ENCODE results near the gene ZNF445.
"Not testable (repeated sequence)": the region's sequence is repeated elsewhere in the genome, so short reads cannot be mapped to it uniquely, and the experiment has no call there.

Gene ZNF445

DNA sequence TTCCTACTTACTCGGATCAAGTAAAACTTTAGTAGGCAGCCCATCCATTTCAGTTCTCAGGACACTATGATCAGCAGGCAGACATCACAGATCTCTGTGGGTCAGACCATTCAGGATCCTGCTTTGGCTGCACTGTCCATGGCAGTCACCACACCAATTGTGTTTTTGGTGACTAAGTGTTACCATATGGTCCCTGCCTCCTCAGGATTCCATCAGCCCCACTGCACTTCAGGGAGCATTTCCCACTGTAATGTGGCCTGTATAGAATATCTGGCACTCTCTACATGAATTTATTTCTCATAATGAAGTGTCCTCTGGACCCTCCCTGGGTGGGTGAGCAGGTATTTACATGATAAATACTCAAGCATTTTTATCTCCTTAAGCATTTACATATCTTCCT lies 41.3 kb downstream of the ZNF445 start:
- Mint-ChIP-seq H3K36me3 (ENCODE audit: low read depth) (peaks cover 18% of the 10 kb centered on the region), H3K4me1 (ENCODE audit: low read depth) (peaks cover 16% of the 10 kb centered on the region), H3K27ac (no peak overlapping the region), H3K4me3 (no peak overlapping the region), H3K27me3 (ENCODE audit: low read depth) (no peaks in the 10 kb centered on the region), H3K9me3 (no peaks in the 10 kb centered on the region)
- DNase-seq (ENCODE audit: low spot score): no peak

DNA sequence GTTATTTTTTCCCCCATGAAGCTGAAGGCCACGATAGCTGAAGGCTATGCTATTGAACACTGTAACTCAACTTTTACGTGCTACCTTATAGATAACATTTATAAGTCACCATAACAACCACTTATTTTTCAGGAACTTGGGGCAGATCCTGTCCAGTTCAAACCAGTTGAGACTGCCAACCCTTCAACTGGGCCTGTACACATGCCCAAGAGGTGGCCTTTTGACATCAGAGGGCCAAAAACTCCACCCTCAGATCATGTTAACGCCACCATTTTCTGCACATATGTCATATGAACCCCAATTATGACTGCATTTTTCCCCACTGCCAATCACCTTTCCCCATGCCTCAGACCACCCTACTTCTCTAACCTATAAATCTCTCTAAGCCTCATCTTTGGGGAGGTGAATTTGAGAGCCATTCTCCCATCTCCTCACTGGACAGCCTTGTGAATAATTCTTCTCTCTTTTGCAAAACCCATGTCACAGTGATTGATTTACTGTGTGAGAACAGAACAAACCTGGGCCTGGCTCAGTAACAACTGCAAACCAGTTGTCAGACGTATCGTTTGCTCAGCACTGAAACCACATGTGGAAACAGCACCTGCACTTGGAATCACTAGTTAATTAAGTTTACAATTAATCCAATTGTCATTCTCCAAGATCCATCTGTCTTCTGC lies 42.5 kb downstream of the ZNF445 start:
- no peaks in the 10 kb centered on the region for H3K27me3 Mint-ChIP-seq (ENCODE audit: low read depth)
- no peaks in the 10 kb centered on the region for H3K9me3 Mint-ChIP-seq
- peaks cover 8% of the 10 kb centered on the region for H3K4me1 Mint-ChIP-seq (ENCODE audit: low read depth)
- H3K4me3 Mint-ChIP-seq: no peak overlapping the region
- no peak overlapping the region for H3K27ac Mint-ChIP-seq
- DNase-seq (ENCODE audit: low spot score): no peak
- peaks cover 15% of the 10 kb centered on the region for H3K36me3 Mint-ChIP-seq (ENCODE audit: low read depth)

DNA sequence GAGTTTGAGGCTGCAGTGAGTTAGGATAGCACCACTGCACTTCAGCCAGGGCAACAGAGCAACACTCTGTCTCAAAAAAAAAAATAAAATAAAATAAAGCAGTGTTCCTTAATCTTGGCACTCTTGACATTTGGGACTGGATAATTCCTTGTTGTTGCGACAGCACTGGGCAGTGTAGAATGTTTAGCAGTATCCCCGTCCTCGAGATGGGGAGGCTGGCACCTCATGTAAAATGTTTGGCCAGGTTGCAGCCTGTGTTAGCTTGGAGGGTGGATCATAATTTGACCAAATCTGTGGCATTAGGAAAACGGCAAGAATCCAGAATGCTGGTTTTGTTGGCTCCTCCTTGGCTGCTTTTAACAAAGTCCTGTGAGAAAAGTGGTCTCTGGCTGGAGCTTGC lies 47.0 kb downstream of the ZNF445 start:
- Mint-ChIP-seq H3K27ac (no peak overlapping the region), H3K27me3 (ENCODE audit: low read depth) (no peaks in the 10 kb centered on the region), H3K36me3 (ENCODE audit: low read depth) (peaks cover under 1% of the 10 kb centered on the region), H3K9me3 (no peaks in the 10 kb centered on the region), H3K4me1 (ENCODE audit: low read depth) (no peaks in the 10 kb centered on the region), H3K4me3 (no peak overlapping the region)
- no peak for DNase-seq (ENCODE audit: low spot score)

DNA sequence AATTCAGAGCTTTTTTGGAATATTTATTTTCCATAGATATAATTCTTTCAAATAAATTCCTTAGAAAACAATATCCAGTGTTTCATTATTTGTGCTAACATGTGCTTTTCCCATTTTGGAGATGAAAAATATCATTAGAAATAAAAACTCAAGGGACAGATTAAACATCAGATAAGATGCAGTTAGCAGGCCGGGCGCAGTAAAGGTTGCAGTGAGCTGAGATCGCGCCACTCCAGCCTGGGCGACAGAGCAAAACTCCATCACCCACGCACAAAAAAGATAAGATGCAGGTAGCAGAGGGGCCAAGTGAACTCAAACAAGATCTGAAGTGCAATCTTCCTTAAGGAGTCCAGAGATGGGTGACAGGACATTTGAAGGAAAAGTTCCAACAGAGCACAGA lies 48.0 kb downstream of the ZNF445 start:
- Mint-ChIP-seq H3K9me3 (no peaks in the 10 kb centered on the region), H3K36me3 (ENCODE audit: low read depth) (no peaks in the 10 kb centered on the region), H3K4me1 (ENCODE audit: low read depth) (no peaks in the 10 kb centered on the region), H3K27ac (no peak overlapping the region), H3K4me3 (no peak overlapping the region), H3K27me3 (ENCODE audit: low read depth) (no peaks in the 10 kb centered on the region)
- no peak for DNase-seq (ENCODE audit: low spot score)

DNA sequence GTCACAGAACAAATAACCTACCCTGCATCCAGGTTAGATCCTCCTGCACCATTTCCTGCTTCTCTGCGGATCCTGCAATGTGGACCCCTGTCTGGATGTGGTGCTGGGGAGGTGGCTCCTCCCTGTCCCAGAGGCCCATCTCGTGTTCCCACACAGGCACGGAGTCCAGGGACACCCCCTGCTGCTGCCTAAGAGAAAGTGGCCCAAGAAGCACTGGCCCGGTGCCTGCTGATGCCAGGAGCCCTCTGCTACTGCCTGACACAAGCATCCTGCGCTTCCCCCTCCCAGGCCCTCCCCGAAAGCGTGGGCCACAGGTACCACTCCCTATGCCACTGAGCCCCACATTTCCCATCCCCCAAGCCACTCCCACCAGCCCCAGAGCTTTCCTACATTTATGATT lies 48.6 kb downstream of the ZNF445 start:
- Mint-ChIP-seq H3K9me3 (no peaks in the 10 kb centered on the region), H3K27me3 (ENCODE audit: low read depth) (no peaks in the 10 kb centered on the region), H3K27ac (no peak overlapping the region), H3K4me1 (ENCODE audit: low read depth) (no peaks in the 10 kb centered on the region), H3K36me3 (ENCODE audit: low read depth) (no peaks in the 10 kb centered on the region), H3K4me3 (no peak overlapping the region)
- no peak for DNase-seq (ENCODE audit: low spot score)

DNA sequence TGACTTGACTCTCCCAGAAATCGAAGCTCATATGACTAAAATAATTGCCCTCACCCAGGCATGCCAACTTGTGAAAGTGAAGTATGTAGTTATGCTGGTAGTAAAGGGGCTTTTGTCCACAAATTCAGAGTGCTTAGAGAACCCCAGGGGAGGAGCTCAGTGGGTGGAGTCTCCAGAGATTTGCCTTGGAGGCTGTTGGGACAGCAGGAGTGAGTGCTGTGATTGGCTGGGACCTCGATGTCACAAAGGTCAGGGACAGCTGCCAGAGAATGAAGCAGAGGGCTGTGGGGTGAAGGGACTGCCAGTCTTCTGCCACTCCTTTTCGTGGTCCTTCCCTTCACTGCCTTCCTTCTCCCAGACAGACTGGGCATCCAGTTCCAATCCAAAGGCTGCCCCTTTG lies 49.8 kb downstream of the ZNF445 start:
- Mint-ChIP-seq H3K36me3 (ENCODE audit: low read depth) (no peaks in the 10 kb centered on the region), H3K27ac (no peak overlapping the region), H3K4me1 (ENCODE audit: low read depth) (peaks cover 1% of the 10 kb centered on the region), H3K27me3 (ENCODE audit: low read depth) (no peaks in the 10 kb centered on the region), H3K4me3 (no peak overlapping the region), H3K9me3 (no peaks in the 10 kb centered on the region)
- DNase-seq (ENCODE audit: low spot score): no peak

DNA sequence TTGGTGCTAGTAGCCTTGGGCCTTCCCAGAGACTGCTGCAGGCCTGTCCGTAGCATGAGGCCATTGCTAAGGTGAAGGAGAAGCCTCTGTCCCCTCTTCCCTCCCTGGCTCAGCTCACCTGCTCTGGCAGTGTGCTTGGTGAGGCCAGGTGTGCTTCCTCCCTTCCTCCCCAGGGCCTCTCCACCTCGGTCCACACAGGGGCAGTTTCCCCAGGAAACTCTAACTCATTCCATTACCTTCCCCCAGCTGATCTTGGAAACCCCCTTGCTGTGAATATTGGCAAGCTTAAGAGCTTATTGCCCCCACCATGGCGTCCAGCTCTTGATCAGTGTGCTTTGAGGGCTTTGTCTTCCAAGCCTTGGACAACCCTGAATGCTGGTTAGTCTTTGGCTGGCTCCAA lies 52.7 kb downstream of the ZNF445 start:
- Mint-ChIP-seq H3K36me3 (ENCODE audit: low read depth) (no peaks in the 10 kb centered on the region), H3K9me3 (no peaks in the 10 kb centered on the region), H3K27me3 (ENCODE audit: low read depth) (no peaks in the 10 kb centered on the region), H3K27ac (no peak overlapping the region), H3K4me1 (ENCODE audit: low read depth) (peaks cover 1% of the 10 kb centered on the region), H3K4me3 (no peak overlapping the region)
- DNase-seq (ENCODE audit: low spot score): no peak

DNA sequence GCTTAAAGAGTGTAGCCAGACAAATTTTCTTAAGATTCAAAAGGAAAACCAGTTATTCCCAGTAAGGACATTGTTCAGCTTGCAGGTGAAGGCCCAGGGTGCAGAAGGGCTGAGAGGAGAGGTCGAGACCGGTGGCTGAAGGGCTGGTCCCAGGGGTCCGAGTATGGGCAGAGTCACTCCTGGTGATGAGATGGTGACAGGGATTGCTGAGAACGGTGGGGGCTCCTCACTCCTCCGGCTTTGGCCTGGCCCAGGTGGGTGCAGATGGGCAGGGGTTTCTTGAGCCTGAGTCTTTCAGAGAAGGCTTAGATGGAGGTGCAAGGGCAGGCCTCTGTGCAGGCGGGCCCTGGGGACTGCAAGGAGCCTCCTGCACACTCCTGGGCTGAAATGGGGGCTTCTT lies 56.2 kb downstream of the ZNF445 start:
- no peak for DNase-seq (ENCODE audit: low spot score)
- no peak overlapping the region for H3K4me3 Mint-ChIP-seq
- no peak overlapping the region for H3K27ac Mint-ChIP-seq
- no peaks in the 10 kb centered on the region for H3K27me3 Mint-ChIP-seq (ENCODE audit: low read depth)
- no peaks in the 10 kb centered on the region for H3K36me3 Mint-ChIP-seq (ENCODE audit: low read depth)
- H3K4me1 Mint-ChIP-seq (ENCODE audit: low read depth): peaks cover 1% of the 10 kb centered on the region
- H3K9me3 Mint-ChIP-seq: no peaks in the 10 kb centered on the region

DNA sequence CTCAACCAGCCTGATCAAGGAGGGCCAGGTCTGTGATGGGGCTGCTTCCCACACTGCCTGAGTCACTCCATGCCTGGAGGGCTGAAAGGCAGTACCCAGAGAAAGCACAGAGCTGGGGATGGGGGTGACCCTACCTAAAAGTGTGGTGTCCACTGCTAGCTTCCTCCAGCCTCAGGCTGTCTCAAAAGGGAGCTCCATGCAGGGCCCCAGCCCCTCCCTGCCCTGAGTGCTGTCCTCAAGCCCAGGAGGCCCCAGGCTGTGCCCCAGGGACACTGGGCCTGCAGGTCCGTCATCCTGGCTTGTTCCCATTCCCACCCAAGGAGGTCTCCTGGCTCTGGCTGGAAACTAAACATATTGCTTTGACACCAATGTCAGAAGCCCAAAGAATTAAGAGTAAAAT lies 56.8 kb downstream of the ZNF445 start:
- Mint-ChIP-seq H3K36me3 (ENCODE audit: low read depth) (no peaks in the 10 kb centered on the region), H3K4me1 (ENCODE audit: low read depth) (peaks cover 1% of the 10 kb centered on the region), H3K4me3 (no peak overlapping the region), H3K27ac (no peak overlapping the region), H3K9me3 (no peaks in the 10 kb centered on the region), H3K27me3 (ENCODE audit: low read depth) (no peaks in the 10 kb centered on the region)
- no peak for DNase-seq (ENCODE audit: low spot score)

DNA sequence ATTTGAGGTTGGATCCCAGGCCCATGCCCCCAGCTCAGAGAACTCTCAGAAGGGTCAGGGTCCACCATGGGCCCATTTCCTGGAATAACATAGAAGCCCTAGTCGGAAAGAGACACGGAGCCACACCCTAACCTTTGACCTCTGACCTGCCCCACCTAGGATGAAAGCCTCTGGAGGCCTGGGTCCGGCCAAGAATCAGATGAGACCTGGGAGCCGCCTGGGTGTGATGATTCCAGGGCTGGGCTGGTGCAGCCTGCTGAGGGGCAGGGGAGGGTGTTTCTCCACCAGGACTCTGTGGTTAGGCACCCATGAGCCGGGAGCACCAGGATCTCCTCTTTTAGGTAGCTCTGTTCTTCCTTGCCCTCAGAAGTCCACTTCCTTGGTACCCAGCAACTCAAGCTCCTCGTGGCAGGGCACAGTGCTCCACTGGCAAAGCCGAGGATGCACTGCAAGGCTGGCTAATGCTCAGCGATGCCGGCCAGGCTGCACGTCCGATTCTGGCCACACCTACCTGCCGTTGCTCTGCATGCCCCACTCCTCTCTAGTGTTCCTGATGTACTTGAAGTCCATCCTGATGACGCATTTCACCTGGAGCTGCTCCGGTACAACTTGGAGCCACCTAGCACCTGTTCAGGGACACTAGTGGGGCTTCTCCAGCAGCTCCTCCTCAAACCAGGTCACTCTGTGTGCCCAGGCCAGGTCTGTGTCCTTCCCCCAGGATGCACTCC lies 57.4 kb downstream of the ZNF445 start:
- no peak overlapping the region for H3K27ac Mint-ChIP-seq
- DNase-seq (ENCODE audit: low spot score): no peak
- H3K36me3 Mint-ChIP-seq (ENCODE audit: low read depth): no peaks in the 10 kb centered on the region
- H3K4me1 Mint-ChIP-seq (ENCODE audit: low read depth): peaks cover 1% of the 10 kb centered on the region
- H3K4me3 Mint-ChIP-seq: no peak overlapping the region
- no peaks in the 10 kb centered on the region for H3K27me3 Mint-ChIP-seq (ENCODE audit: low read depth)
- no peaks in the 10 kb centered on the region for H3K9me3 Mint-ChIP-seq

DNA sequence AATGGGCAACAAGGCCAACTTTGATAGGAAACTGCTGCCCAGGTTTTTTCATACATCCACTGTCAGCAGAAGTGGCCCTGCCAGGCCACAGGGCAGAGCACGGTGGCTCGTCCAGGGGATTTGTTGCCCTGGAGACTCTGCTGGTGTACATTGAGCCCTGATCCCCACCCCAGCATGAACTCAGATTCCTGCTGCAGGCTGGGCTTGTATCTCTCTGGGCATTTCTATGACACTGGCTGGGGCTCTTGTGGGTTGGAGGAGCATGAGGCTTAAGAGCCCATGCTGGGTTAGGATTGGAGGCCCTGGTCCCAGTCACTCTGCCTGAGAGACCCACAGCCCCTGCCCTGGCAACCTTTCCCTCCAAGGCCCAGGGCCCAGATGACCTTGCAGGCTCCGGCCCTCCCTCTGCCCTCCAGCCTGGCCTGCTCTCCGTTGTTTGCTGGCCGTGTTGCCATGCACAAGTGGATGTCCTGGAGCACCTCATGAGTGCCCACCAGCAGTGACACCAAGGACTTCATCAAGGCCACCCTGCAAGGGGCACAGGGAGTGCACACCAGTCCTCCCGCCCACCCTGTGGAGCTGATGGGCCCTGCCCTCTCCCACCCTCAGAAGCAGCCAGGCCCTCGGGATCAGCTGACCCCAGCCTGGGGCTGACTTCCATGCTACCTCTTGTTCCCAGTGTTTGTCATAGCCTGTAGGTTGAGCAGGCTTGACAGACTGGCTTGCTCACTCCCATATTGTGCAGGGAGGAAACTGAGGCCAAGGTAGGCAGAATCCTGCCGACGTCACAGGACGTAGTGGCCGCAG lies 58.2 kb downstream of the ZNF445 start:
- H3K4me3 Mint-ChIP-seq: no peak overlapping the region
- H3K4me1 Mint-ChIP-seq (ENCODE audit: low read depth): peaks cover 1% of the 10 kb centered on the region
- no peak for DNase-seq (ENCODE audit: low spot score)
- H3K27ac Mint-ChIP-seq: no peak overlapping the region
- no peaks in the 10 kb centered on the region for H3K27me3 Mint-ChIP-seq (ENCODE audit: low read depth)
- no peaks in the 10 kb centered on the region for H3K36me3 Mint-ChIP-seq (ENCODE audit: low read depth)
- H3K9me3 Mint-ChIP-seq: no peaks in the 10 kb centered on the region

DNA sequence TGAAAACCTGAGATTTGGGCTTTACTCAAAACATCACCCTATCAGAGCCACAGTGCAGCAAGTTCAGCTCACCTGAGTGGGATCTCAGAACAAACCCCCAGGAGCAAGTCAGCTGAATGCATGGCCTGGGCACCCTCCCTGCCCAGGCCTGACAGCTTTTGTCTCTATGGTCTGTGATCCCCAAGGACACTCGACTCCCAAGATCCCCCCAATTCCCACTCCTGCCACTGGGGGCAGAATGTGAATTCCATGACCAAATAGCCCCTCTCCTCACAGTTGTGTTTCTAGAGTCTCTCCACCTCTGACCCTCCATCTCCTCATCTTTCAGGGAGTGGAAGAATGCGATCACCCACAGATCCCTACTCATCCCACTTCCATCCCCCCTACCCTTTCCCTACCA lies 58.9 kb downstream of the ZNF445 start:
- H3K36me3 Mint-ChIP-seq (ENCODE audit: low read depth): no peaks in the 10 kb centered on the region
- peaks cover 1% of the 10 kb centered on the region for H3K4me1 Mint-ChIP-seq (ENCODE audit: low read depth)
- H3K9me3 Mint-ChIP-seq: no peaks in the 10 kb centered on the region
- no peak overlapping the region for H3K27ac Mint-ChIP-seq
- no peak for DNase-seq (ENCODE audit: low spot score)
- no peak overlapping the region for H3K4me3 Mint-ChIP-seq
- H3K27me3 Mint-ChIP-seq (ENCODE audit: low read depth): no peaks in the 10 kb centered on the region

DNA sequence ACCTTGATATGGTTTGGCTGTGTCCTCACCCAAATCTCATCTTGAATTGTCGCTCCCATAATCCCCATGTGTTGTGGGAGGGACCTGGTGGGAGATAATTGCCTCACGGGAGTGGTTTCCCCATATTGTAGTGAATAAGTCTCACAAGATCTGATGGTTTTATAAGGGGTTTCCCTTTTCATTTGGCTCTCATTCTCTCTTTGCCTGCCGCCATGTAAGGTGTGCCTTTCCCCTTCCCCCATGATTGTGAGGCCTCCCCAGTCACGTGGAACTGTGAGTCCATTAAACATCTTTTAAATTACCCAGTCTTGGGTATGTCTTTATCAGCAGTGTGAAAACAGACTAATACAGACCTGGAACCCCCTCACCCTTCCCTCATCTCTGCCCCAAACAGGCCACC lies 59.4 kb downstream of the ZNF445 start:
- H3K27ac Mint-ChIP-seq; H3K36me3 Mint-ChIP-seq (ENCODE audit: low read depth); H3K9me3 Mint-ChIP-seq; DNase-seq (ENCODE audit: low spot score); H3K27me3 Mint-ChIP-seq (ENCODE audit: low read depth); H3K4me1 Mint-ChIP-seq (ENCODE audit: low read depth); H3K4me3 Mint-ChIP-seq: not testable (repeated sequence)

Data from T-helper 2 cell treated with Interferon-gamma antibody and Interleukin-4, amounts not matched to agents 5 μg/mL and 100 μg/mL, for 36 hours (primary cell).